ENCODE results near the gene NPTX1.

DNA sequence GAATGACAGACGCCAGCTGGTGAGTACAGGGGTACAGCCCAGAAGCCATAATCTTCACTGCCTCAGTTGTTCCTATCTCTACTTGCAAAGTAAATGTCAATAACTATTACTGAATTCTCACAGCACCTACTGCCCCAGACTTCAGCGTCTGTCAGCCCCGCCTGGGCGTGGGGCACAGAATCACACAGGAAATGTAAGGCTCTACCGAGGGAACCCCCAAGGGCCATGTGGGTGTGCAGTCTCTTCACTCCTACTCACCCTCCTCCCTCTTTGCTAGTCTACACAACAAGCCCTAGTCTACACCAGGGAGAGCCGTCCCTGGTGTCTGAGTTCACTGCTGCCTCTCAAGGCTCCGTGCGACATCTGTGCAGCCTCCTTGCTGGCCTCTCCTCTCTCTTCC, 4.5 kb downstream of the NPTX1 start:
- TF ChIP-seq, protein P1, sequence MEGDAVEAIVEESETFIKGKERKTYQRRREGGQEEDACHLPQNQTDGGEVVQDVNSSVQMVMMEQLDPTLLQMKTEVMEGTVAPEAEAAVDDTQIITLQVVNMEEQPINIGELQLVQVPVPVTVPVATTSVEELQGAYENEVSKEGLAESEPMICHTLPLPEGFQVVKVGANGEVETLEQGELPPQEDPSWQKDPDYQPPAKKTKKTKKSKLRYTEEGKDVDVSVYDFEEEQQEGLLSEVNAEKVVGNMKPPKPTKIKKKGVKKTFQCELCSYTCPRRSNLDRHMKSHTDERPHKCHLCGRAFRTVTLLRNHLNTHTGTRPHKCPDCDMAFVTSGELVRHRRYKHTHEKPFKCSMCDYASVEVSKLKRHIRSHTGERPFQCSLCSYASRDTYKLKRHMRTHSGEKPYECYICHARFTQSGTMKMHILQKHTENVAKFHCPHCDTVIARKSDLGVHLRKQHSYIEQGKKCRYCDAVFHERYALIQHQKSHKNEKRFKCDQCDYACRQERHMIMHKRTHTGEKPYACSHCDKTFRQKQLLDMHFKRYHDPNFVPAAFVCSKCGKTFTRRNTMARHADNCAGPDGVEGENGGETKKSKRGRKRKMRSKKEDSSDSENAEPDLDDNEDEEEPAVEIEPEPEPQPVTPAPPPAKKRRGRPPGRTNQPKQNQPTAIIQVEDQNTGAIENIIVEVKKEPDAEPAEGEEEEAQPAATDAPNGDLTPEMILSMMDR (IDR thresholded peaks at IDR 0.05), result no peak
- TF ChIP-seq POLR2A (IDR thresholded peaks at IDR 0.05), result no peak
- no peak for TF ChIP-seq EP300 (IDR thresholded peaks at IDR 0.05)

Measured in tibial nerve (tissue), 4 donors.